Activated CD4-positive, alpha-beta memory T cell treated with anti-CD3 and anti-CD28 coated beads, Interleukin-2, amount 10 ng/mL, durations not matched to agents 7 days and 5 days (primary cell): ENCODE results near the gene HARS1. TPM values are rescaled to one million over a fixed set of nuclear protein-coding genes. Genes with fewer than 3 reads are reported as not detected.
"Not testable (repeated sequence)": the region's sequence is repeated elsewhere in the genome, so short reads cannot be mapped to it uniquely, and the experiment has no call there.

ENCODE experiments used
- CTCF ChIA-PET: fragments of 350-600 bp; sonication (Branson Sonifier 250); formaldehyde crosslinking; loops from one replicate; lab custom pipeline; 2021; ENCODE audit warnings: antibody characterized with exemption, inconsistent platforms; lab: Charles Lee
- POLR2A ChIA-PET: fragments of 350-600 bp; sonication (Branson Sonifier 250); formaldehyde crosslinking; loops from one replicate; lab custom pipeline; 2021; ENCODE audit warnings: antibody characterized with exemption; lab: Charles Lee
- DNase-seq: peaks from one replicate; pipeline ENCODE4 v3.0.0-alpha.2; 2020
- H3K27ac Mint-ChIP-seq: one replicate; pipeline ENCODE4 v1.8.0; 2021; ENCODE audit warnings: mild to moderate bottlenecking, mixed read lengths
- H3K27me3 Mint-ChIP-seq: one replicate; pipeline ENCODE4 v1.8.0; 2021; ENCODE audit warnings: mixed read lengths
- H3K36me3 Mint-ChIP-seq: one replicate; pipeline ENCODE4 v1.8.0; 2021; ENCODE audit warnings: low read depth, mixed read lengths
- H3K4me1 Mint-ChIP-seq: one replicate; pipeline ENCODE4 v1.8.0; 2021; ENCODE audit warnings: mixed read lengths
- H3K4me3 Mint-ChIP-seq: one replicate; pipeline ENCODE4 v1.8.0; 2021; ENCODE audit warnings: mild to moderate bottlenecking, mixed read lengths
- H3K9me3 Mint-ChIP-seq: one replicate; pipeline ENCODE4 v1.8.0; 2021; ENCODE audit warnings: mixed read lengths
- total RNA-seq, 2 experiments: library from RNA; stranded (reverse); gene quantifications; one replicate each; pipeline ENCODE4 v1.2.3, GENCODE V29; 2021

Gene HARS1, protein sequence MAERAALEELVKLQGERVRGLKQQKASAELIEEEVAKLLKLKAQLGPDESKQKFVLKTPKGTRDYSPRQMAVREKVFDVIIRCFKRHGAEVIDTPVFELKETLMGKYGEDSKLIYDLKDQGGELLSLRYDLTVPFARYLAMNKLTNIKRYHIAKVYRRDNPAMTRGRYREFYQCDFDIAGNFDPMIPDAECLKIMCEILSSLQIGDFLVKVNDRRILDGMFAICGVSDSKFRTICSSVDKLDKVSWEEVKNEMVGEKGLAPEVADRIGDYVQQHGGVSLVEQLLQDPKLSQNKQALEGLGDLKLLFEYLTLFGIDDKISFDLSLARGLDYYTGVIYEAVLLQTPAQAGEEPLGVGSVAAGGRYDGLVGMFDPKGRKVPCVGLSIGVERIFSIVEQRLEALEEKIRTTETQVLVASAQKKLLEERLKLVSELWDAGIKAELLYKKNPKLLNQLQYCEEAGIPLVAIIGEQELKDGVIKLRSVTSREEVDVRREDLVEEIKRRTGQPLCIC
- 10 to 100 TPM; 66.0 to 70.2 TPM for total RNA-seq

GRCh38 chr5:140690941-140691924 is at the start of gene HARS1, which contains the start of gene HARS2:
TSS of gene HARS1 (minus strand) at chr5:140691370. CDS start at chr5:140691304, 66 bp downstream.
TSS of gene HARS2 (plus strand) at chr5:140691455. CDS start at chr5:140691649, 194 bp downstream.
- peaks cover 44% of the 10 kb centered on the region for H3K36me3 Mint-ChIP-seq
- no peaks in the 10 kb centered on the region for H3K27me3 Mint-ChIP-seq
- ChIA-PET POLR2A (interaction anchor here (0.7 to 4.5 kb wide), 19 partner anchors 10 to 328 kb away, joined by 3 to 50 read pairs (median 6); partner anchors contain the start of genes ANKHD1, APBB3, DND1 and EIF4EBP3), CTCF (interaction anchor here (0.8 to 1.8 kb wide), 6 partner anchors 9 to 319 kb away, joined by 3 to 11 read pairs (median 4); partner anchors contain the start of genes IK, NDUFA2 and ZMAT2)
- H3K4me1 Mint-ChIP-seq: peaks cover 44% of the 10 kb centered on the region
- H3K4me3 Mint-ChIP-seq: peak within 1 kb of the TSS; percentile 98
- no peaks in the 10 kb centered on the region for H3K9me3 Mint-ChIP-seq
- DNase-seq: peak; percentile 85
- H3K27ac Mint-ChIP-seq: peak within 1 kb of the TSS; percentile 89

GRCh38 chr5:140737486-140737885 is 46.3 kb upstream of the HARS1 start:
- H3K36me3 Mint-ChIP-seq: no peaks in the 10 kb centered on the region
- no peak for DNase-seq
- peaks cover 10% of the 10 kb centered on the region for H3K27me3 Mint-ChIP-seq
- H3K4me3 Mint-ChIP-seq: no peak overlapping the region
- H3K27ac Mint-ChIP-seq: no peak overlapping the region
- ChIA-PET CTCF (no interaction called here), POLR2A (no interaction called here)
- no peaks in the 10 kb centered on the region for H3K4me1 Mint-ChIP-seq
- H3K9me3 Mint-ChIP-seq: peaks cover 11% of the 10 kb centered on the region

DNA sequence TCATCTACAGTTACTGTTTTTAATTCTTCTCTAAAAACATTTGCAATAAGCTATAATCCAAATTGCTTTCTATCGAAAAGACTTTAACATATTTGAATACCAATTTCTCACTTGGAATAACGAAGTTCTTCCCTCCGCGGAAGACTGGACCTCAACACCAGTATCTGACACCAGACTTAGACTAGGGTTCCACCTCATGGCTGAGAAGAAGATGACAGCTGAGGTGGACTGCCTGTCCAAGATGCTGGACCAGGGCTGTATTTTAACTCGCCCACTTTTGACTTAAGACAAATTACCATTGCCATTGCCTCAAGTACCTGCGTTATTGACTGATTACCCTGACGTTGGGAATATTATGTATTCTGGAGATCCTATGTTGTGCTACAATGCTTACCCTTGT is 43.2 kb upstream of the HARS1 start:
- H3K27ac Mint-ChIP-seq: no peak overlapping the region
- POLR2A ChIA-PET: no interaction called here
- no peak for DNase-seq
- no peak overlapping the region for H3K4me3 Mint-ChIP-seq
- CTCF ChIA-PET: no interaction called here
- no peaks in the 10 kb centered on the region for H3K36me3 Mint-ChIP-seq
- peaks cover 6% of the 10 kb centered on the region for H3K9me3 Mint-ChIP-seq
- peaks cover 10% of the 10 kb centered on the region for H3K27me3 Mint-ChIP-seq
- no peaks in the 10 kb centered on the region for H3K4me1 Mint-ChIP-seq

GRCh38 chr5:140733098-140733497 is 41.9 kb upstream of the HARS1 start:
- CTCF ChIA-PET: no interaction called here
- H3K4me1 Mint-ChIP-seq: no peaks in the 10 kb centered on the region
- H3K4me3 Mint-ChIP-seq: no peak overlapping the region
- H3K9me3 Mint-ChIP-seq: peaks cover 8% of the 10 kb centered on the region
- no peak for DNase-seq
- peaks cover 13% of the 10 kb centered on the region for H3K27me3 Mint-ChIP-seq
- H3K27ac Mint-ChIP-seq: no peak overlapping the region
- POLR2A ChIA-PET: no interaction called here
- no peaks in the 10 kb centered on the region for H3K36me3 Mint-ChIP-seq

GRCh38 chr5:140725799-140726471 is 34.8 kb upstream of the HARS1 start:
- Mint-ChIP-seq H3K9me3 (peaks cover 2% of the 10 kb centered on the region), H3K4me3 (peak overlapping the region; percentile 70), H3K27ac (peak overlapping the region; percentile 71), H3K27me3 (peaks cover 11% of the 10 kb centered on the region), H3K36me3 (no peaks in the 10 kb centered on the region), H3K4me1 (peaks cover 18% of the 10 kb centered on the region)
- DNase-seq: peak; percentile 82
- CTCF ChIA-PET: interaction anchor here (0.7 to 1.7 kb wide), 7 partner anchors 15 to 482 kb away, joined by 3 to 14 read pairs (median 4); partner anchors contain the start of genes HBEGF, IK and NDUFA2
- POLR2A ChIA-PET: interaction anchor here (0.8 to 2.7 kb wide), 4 partner anchors 15 to 161 kb away, joined by 3 to 13 read pairs (median 4); partner anchors contain the start of genes IK, NDUFA2 and TMCO6

DNA sequence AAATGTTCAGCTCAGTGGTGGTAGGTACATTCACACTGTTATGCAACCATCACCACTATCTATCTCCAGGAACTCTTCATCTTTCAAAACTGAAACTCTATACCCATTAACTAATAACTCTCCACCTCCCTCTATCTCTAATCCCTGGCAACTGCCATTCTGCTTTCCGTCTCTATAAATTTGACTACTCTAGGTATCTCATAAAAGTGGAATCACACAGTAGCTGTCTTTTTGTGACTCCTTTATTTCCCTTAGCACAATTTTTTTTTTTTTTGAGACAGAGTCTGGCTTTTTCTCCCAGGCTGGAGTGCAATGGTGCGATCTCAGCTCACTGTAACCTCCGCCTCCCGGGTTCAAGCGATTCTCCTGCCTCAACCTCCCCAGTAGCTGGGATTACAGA is 30.2 kb upstream of the HARS1 start:
- not testable (repeated sequence) for H3K4me3 Mint-ChIP-seq, H3K27ac Mint-ChIP-seq, DNase-seq, H3K36me3 Mint-ChIP-seq, H3K9me3 Mint-ChIP-seq
- ChIA-PET POLR2A (interaction anchor here (2.3 kb wide), 1 partner anchor 10 kb away, joined by 7 read pairs; no protein-coding TSS in a partner anchor), CTCF (interaction anchor here (0.9 to 5.4 kb wide), 10 partner anchors 10 to 481 kb away, joined by 3 to 34 read pairs (median 4); partner anchors contain the start of genes CD14 and EIF4EBP3)
- peaks cover 12% of the 10 kb centered on the region for H3K27me3 Mint-ChIP-seq
- H3K4me1 Mint-ChIP-seq: peaks cover 31% of the 10 kb centered on the region

- H3K27ac Mint-ChIP-seq, H3K9me3 Mint-ChIP-seq, H3K36me3 Mint-ChIP-seq, H3K4me3 Mint-ChIP-seq, DNase-seq: not testable (repeated sequence)
- ChIA-PET CTCF (interaction anchor here (0.9 to 5.4 kb wide), 8 partner anchors 10 to 480 kb away, joined by 3 to 34 read pairs (median 6); partner anchors contain the start of genes IK, NDUFA2 and SLC4A9), POLR2A (interaction anchor here (1.0 to 2.3 kb wide), 3 partner anchors 10 to 360 kb away, joined by 3 to 7 read pairs (median 3); partner anchors contain the start of gene SLC4A9)
- H3K27me3 Mint-ChIP-seq: peaks cover 12% of the 10 kb centered on the region
- peaks cover 25% of the 10 kb centered on the region for H3K4me1 Mint-ChIP-seq
Observed at GRCh38 chr5:140720738-140721137, 29.6 kb upstream of the HARS1 start.

DNA sequence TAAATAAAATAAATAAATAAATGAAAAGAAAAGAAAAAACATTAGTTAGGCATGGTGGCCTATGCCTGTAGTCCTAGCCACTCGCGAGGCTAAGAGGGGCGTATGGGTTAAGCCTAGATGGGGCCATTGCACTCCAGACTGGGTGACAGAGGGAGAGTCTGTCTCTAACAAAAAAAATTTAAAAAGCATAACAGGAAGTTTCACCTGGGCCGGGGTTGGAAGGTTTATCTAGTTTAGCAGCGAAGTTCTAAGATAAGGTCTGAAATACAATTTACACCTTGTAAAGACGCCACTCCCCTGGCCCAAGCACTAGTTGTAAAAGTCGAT is 27.1 kb upstream of the HARS1 start:
- peaks cover 11% of the 10 kb centered on the region for H3K27me3 Mint-ChIP-seq
- H3K27ac Mint-ChIP-seq: no peak overlapping the region
- DNase-seq: no peak
- H3K9me3 Mint-ChIP-seq: no peaks in the 10 kb centered on the region
- ChIA-PET POLR2A (no interaction called here), CTCF (interaction anchor here (5.4 kb wide), 1 partner anchor 354 kb away, joined by 34 read pairs; no protein-coding TSS in a partner anchor)
- no peaks in the 10 kb centered on the region for H3K36me3 Mint-ChIP-seq
- H3K4me1 Mint-ChIP-seq: peaks cover 15% of the 10 kb centered on the region
- no peak overlapping the region for H3K4me3 Mint-ChIP-seq

DNA sequence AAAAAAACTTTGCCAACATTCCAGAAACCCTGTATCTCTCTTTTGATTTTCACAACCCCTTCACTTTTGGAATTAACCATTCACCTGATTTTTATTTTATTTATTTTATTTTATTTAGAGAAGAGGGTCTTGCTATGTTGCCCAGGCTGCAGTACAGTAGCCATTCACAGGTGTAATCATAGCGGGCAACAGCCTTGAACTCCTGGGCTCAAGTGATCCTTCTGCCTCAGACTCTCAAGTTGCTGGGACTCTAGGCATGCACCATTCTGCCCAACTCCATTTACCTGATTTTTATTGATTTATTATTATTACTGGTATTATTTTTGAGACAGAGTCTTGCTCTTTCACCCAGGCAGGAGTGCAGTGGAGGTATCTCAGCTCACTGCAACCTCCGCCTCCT is 25.1 kb upstream of the HARS1 start:
- H3K9me3 Mint-ChIP-seq, POLR2A ChIA-PET, H3K36me3 Mint-ChIP-seq, CTCF ChIA-PET, DNase-seq, H3K27ac Mint-ChIP-seq, H3K4me3 Mint-ChIP-seq: not testable (repeated sequence)
- peaks cover 26% of the 10 kb centered on the region for H3K4me1 Mint-ChIP-seq
- H3K27me3 Mint-ChIP-seq: peaks cover 11% of the 10 kb centered on the region

DNA sequence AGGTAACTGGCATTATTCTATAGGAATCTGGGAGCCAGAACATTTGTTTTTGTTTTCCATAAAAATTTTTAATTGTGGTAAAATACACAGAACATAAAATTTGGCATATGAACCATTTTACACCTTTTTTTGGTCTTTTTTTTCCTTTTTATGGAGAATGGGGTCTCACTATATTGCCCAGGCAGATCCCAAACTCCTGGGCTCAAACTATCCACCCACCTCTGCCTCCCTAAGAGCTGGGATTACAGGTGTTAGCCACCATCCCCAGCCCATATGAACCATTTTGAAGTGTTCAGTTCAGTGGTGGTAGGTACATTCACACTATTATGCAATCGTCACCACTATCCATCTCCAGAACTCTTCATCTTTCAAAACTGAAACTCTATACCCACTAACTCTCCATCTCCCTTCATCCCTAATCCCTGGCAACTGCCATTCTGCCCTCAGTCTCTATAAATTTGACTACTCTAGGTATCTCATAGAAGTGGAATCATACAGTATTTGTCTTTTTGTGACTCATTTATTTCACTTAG is 22.5 kb upstream of the HARS1 start:
- peaks cover 6% of the 10 kb centered on the region for H3K36me3 Mint-ChIP-seq
- no peak overlapping the region for H3K4me3 Mint-ChIP-seq
- no peaks in the 10 kb centered on the region for H3K9me3 Mint-ChIP-seq
- H3K4me1 Mint-ChIP-seq: peaks cover 28% of the 10 kb centered on the region
- H3K27ac Mint-ChIP-seq: no peak overlapping the region
- no peak for DNase-seq
- POLR2A ChIA-PET: interaction anchor here (1.2 kb wide), 1 partner anchor 9 kb away, joined by 3 read pairs; no protein-coding TSS in a partner anchor
- CTCF ChIA-PET: no interaction called here
- H3K27me3 Mint-ChIP-seq: peaks cover 5% of the 10 kb centered on the region

GRCh38 chr5:140711794-140712193 is 20.6 kb upstream of the HARS1 start:
- H3K4me3 Mint-ChIP-seq: peak overlapping the region; percentile 80
- H3K4me1 Mint-ChIP-seq: peaks cover 23% of the 10 kb centered on the region
- DNase-seq: no peak
- H3K27me3 Mint-ChIP-seq: peaks cover 5% of the 10 kb centered on the region
- CTCF ChIA-PET: interaction anchor here (1.0 to 2.3 kb wide), 12 partner anchors 8 to 353 kb away, joined by 3 to 14 read pairs (median 6); partner anchors contain the start of genes EIF4EBP3 and ZMAT2
- POLR2A ChIA-PET: interaction anchor here (0.9 to 3.8 kb wide), 13 partner anchors 9 to 609 kb away, joined by 3 to 50 read pairs (median 8); partner anchors contain the start of genes ANKHD1, EIF4EBP3, HARS1 and HARS2
- peaks cover 10% of the 10 kb centered on the region for H3K36me3 Mint-ChIP-seq
- H3K9me3 Mint-ChIP-seq: no peaks in the 10 kb centered on the region
- H3K27ac Mint-ChIP-seq: no peak overlapping the region
